ENCODE results near the gene LRMDA.

The LRMDA gene

DNA sequence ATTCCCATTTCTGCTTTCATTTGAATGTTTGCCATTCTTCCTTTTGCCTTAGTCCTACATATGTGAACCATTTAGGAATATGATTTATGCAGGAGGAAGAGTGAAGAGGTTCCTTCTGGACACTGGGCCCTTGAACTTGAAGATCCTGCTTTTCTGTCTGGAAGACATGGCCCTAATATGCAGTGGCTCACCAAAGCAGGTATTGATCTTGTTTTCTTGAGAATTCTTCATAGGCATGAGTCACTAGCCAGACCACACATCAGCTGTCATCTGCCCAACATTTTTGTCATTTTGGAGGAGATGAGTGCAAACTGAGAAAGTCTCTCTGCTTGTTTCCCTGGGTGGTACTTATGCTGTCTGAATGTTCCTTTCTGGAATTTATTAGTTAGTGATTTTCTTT, 382.6 kb downstream of the LRMDA start:
- H3K79me2 ChIP-seq (ENCODE audit: low read length) = no peaks in the 10 kb centered on the region
- no peak overlapping the region for H2AFZ ChIP-seq (ENCODE audit: low read depth, low read length)
- no peak overlapping the region for H3K9ac ChIP-seq (ENCODE audit: low read length)
- no peaks in the 10 kb centered on the region for H3K4me1 ChIP-seq (ENCODE audit: low read length)
- H4K20me1 ChIP-seq (ENCODE audit: insufficient read depth, low read length) = no peaks in the 10 kb centered on the region
- no peaks in the 10 kb centered on the region for H3K36me3 ChIP-seq (replicated peaks; ENCODE audit: low read depth, low read length)
- H3K4me2 ChIP-seq (ENCODE audit: low read length) = no peak overlapping the region
- H3K27ac ChIP-seq (ENCODE audit: low read length) = no peak overlapping the region
- no peaks in the 10 kb centered on the region for H3K27me3 ChIP-seq (ENCODE audit: low read depth, low read length)
- TF ChIP-seq EZH2phosphoT487 (IDR thresholded peaks at IDR 0.05; ENCODE audit: low read depth) = no peak
- TF ChIP-seq, protein P1, sequence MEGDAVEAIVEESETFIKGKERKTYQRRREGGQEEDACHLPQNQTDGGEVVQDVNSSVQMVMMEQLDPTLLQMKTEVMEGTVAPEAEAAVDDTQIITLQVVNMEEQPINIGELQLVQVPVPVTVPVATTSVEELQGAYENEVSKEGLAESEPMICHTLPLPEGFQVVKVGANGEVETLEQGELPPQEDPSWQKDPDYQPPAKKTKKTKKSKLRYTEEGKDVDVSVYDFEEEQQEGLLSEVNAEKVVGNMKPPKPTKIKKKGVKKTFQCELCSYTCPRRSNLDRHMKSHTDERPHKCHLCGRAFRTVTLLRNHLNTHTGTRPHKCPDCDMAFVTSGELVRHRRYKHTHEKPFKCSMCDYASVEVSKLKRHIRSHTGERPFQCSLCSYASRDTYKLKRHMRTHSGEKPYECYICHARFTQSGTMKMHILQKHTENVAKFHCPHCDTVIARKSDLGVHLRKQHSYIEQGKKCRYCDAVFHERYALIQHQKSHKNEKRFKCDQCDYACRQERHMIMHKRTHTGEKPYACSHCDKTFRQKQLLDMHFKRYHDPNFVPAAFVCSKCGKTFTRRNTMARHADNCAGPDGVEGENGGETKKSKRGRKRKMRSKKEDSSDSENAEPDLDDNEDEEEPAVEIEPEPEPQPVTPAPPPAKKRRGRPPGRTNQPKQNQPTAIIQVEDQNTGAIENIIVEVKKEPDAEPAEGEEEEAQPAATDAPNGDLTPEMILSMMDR (IDR thresholded peaks at IDR 0.05; ENCODE audit: low read depth, low read length) = no peak
- no peak overlapping the region for H3K4me3 ChIP-seq (ENCODE audit: low read length)
- no peaks in the 10 kb centered on the region for H3K9me3 ChIP-seq (ENCODE audit: insufficient read depth, low read length)

DNA sequence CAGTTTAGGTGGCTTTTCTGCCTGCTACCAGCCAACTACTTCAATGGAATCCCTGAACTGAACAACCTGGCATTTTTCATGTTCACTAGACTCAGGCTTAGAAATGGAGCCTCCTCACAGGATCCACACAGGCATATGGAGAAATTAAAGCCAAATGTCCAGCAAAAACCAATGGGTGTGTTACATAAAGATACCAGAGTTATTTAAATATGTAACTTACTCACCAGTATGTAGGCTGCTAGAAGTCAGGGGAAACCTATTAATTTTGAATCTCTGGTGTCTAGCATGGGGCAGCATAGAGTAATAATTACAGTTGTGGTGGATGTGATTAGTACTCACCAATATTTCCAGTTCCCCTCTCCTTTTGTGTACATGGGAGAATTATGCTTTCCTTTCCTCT, 383.6 kb downstream of the LRMDA start:
- TF ChIP-seq, protein P1 (IDR thresholded peaks at IDR 0.05; ENCODE audit: low read depth, low read length) = no peak
- no peak for TF ChIP-seq EZH2phosphoT487 (IDR thresholded peaks at IDR 0.05; ENCODE audit: low read depth)
- no peaks in the 10 kb centered on the region for H3K9me3 ChIP-seq (ENCODE audit: insufficient read depth, low read length)

DNA sequence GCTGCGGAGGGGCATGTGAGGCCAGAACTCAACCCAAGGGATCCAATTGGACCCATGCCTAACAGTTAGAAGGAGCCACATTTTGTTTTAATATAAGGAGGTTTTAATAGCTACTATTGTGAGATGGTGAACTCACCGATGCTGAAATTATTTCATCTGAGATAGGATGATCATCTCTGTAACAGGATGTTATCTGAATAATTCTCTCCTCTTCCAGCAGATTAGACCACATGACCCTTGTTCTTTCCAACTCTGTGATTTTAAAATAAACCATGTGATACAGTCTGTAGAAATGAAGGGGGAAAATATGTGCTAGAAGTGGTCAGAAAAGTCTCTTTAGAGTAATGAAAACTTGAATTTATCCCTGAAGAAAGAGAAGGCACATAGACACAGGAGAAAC, 385.8 kb downstream of the LRMDA start:
- no peak overlapping the region for H3K9ac ChIP-seq (ENCODE audit: low read length)
- TF ChIP-seq, protein P1 (IDR thresholded peaks at IDR 0.05; ENCODE audit: low read depth, low read length) = no peak

More for the DNA sequence above, 383.6 kb downstream of the LRMDA start:
- Histone ChIP-seq H3K79me2 (ENCODE audit: low read length) (no peaks in the 10 kb centered on the region), H3K27me3 (ENCODE audit: low read depth, low read length) (no peaks in the 10 kb centered on the region), H3K9ac (ENCODE audit: low read length) (no peak overlapping the region), H3K4me2 (ENCODE audit: low read length) (no peak overlapping the region), H3K4me3 (ENCODE audit: low read length) (no peak overlapping the region), H3K27ac (ENCODE audit: low read length) (no peak overlapping the region), H4K20me1 (ENCODE audit: insufficient read depth, low read length) (no peaks in the 10 kb centered on the region), H3K4me1 (ENCODE audit: low read length) (no peaks in the 10 kb centered on the region), H3K36me3 (replicated peaks; ENCODE audit: low read depth, low read length) (no peaks in the 10 kb centered on the region), H2AFZ (ENCODE audit: low read depth, low read length) (no peak overlapping the region)

DNA sequence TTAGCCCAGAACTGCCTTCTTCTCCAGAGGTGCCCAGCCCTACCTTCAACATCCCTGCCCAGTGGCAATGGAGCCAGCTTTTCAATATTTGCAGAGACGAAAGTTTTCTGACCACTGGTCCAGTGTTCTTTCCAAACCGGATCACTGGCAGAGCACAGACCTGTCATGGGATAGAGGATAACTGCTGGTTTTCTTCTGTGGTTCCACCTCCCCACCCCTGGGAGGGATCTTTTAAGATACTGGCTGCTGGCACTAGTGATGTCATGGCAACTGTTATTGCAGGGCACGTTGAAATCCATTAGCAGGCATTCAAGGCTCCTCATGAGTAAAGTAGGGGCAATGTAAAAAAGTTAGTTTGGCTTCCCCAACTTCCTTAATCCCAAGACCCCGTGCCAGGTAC, 387.1 kb downstream of the LRMDA start:
- H2AFZ ChIP-seq (ENCODE audit: low read depth, low read length) = no peak overlapping the region
- no peak overlapping the region for H3K4me2 ChIP-seq (ENCODE audit: low read length)
- H3K9ac ChIP-seq (ENCODE audit: low read length) = no peak overlapping the region
- no peaks in the 10 kb centered on the region for H4K20me1 ChIP-seq (ENCODE audit: insufficient read depth, low read length)
- H3K27me3 ChIP-seq (ENCODE audit: low read depth, low read length) = no peaks in the 10 kb centered on the region
- no peaks in the 10 kb centered on the region for H3K9me3 ChIP-seq (ENCODE audit: insufficient read depth, low read length)
- H3K27ac ChIP-seq (ENCODE audit: low read length) = no peak overlapping the region
- TF ChIP-seq, protein P1 (IDR thresholded peaks at IDR 0.05; ENCODE audit: low read depth, low read length) = no peak
- no peak for TF ChIP-seq EZH2phosphoT487 (IDR thresholded peaks at IDR 0.05; ENCODE audit: low read depth)
- no peaks in the 10 kb centered on the region for H3K4me1 ChIP-seq (ENCODE audit: low read length)
- H3K79me2 ChIP-seq (ENCODE audit: low read length) = no peaks in the 10 kb centered on the region
- no peaks in the 10 kb centered on the region for H3K36me3 ChIP-seq (replicated peaks; ENCODE audit: low read depth, low read length)
- H3K4me3 ChIP-seq (ENCODE audit: low read length) = no peak overlapping the region

More for the DNA sequence above, 385.8 kb downstream of the LRMDA start:
- Histone ChIP-seq H3K36me3 (replicated peaks; ENCODE audit: low read depth, low read length) (no peaks in the 10 kb centered on the region), H4K20me1 (ENCODE audit: insufficient read depth, low read length) (no peaks in the 10 kb centered on the region), H3K4me1 (ENCODE audit: low read length) (no peaks in the 10 kb centered on the region), H3K27me3 (ENCODE audit: low read depth, low read length) (no peaks in the 10 kb centered on the region), H3K4me2 (ENCODE audit: low read length) (no peak overlapping the region), H3K4me3 (ENCODE audit: low read length) (no peak overlapping the region), H3K9me3 (ENCODE audit: insufficient read depth, low read length) (no peaks in the 10 kb centered on the region), H2AFZ (ENCODE audit: low read depth, low read length) (no peak overlapping the region), H3K27ac (ENCODE audit: low read length) (no peak overlapping the region), H3K79me2 (ENCODE audit: low read length) (no peaks in the 10 kb centered on the region)

Data from OCI-LY3 (cell line).